ENCODE data around the gene FILIP1.

GRCh38 chr6:75350156-75350555 is 143.4 kb downstream of the FILIP1 start:
- TF ChIP-seq, protein P1, sequence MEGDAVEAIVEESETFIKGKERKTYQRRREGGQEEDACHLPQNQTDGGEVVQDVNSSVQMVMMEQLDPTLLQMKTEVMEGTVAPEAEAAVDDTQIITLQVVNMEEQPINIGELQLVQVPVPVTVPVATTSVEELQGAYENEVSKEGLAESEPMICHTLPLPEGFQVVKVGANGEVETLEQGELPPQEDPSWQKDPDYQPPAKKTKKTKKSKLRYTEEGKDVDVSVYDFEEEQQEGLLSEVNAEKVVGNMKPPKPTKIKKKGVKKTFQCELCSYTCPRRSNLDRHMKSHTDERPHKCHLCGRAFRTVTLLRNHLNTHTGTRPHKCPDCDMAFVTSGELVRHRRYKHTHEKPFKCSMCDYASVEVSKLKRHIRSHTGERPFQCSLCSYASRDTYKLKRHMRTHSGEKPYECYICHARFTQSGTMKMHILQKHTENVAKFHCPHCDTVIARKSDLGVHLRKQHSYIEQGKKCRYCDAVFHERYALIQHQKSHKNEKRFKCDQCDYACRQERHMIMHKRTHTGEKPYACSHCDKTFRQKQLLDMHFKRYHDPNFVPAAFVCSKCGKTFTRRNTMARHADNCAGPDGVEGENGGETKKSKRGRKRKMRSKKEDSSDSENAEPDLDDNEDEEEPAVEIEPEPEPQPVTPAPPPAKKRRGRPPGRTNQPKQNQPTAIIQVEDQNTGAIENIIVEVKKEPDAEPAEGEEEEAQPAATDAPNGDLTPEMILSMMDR (IDR thresholded peaks at IDR 0.05): no peak
- TF ChIP-seq POLR2A (IDR thresholded peaks at IDR 0.05): no peak

Data from body of pancreas (tissue), 4 donors.